Measurements from ENCODE around the gene AKAP17A.

AKAP17A gene

DNA sequence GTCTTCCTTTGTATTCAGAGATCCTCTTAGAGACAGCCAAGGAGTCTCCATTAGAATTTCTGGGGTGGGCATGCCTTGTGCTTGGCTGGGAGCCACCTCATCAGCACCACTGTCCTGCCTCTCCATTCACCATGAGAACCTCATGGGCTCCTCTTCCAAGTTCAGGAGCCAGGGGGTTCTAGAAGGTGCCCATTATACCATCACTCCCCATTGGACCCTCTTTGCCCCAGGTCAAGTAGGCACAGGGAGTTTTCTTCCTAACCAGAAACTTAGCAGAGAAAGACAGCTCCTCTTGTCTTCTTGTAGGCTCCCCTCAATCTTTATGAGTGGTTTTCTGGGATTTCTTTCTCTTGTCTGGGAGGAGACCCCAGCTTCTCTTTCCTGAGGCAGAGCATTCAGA, 54.6 kb downstream of the AKAP17A start:
- Histone ChIP-seq H3K79me2 (ENCODE audit: insufficient read depth, low read length) (no peaks in the 10 kb centered on the region), H3K9me2 (replicated peaks; ENCODE audit: insufficient read depth, low read length) (no peaks in the 10 kb centered on the region), H3K9ac (ENCODE audit: low read length) (no peak overlapping the region), H3K4me3 (ENCODE audit: insufficient read depth, low read length, poor library complexity, severe bottlenecking) (no peak overlapping the region), H3K36me3 (ENCODE audit: low read length) (no peaks in the 10 kb centered on the region), H4K20me1 (ENCODE audit: low read depth, low read length) (no peaks in the 10 kb centered on the region), H3K9me3 (ENCODE audit: insufficient read depth, low read length) (no peaks in the 10 kb centered on the region), H2AFZ (ENCODE audit: low read depth, low read length, severe bottlenecking) (no peak overlapping the region), H3K27me3 (ENCODE audit: low read length) (no peaks in the 10 kb centered on the region), H3K4me2 (ENCODE audit: low read depth, low read length, poor library complexity, severe bottlenecking) (no peak overlapping the region), H3K27ac (ENCODE audit: low read depth, low read length) (no peak overlapping the region), H3F3A (ENCODE audit: insufficient read depth) (no peaks in the 10 kb centered on the region)
- TF ChIP-seq, protein P1, sequence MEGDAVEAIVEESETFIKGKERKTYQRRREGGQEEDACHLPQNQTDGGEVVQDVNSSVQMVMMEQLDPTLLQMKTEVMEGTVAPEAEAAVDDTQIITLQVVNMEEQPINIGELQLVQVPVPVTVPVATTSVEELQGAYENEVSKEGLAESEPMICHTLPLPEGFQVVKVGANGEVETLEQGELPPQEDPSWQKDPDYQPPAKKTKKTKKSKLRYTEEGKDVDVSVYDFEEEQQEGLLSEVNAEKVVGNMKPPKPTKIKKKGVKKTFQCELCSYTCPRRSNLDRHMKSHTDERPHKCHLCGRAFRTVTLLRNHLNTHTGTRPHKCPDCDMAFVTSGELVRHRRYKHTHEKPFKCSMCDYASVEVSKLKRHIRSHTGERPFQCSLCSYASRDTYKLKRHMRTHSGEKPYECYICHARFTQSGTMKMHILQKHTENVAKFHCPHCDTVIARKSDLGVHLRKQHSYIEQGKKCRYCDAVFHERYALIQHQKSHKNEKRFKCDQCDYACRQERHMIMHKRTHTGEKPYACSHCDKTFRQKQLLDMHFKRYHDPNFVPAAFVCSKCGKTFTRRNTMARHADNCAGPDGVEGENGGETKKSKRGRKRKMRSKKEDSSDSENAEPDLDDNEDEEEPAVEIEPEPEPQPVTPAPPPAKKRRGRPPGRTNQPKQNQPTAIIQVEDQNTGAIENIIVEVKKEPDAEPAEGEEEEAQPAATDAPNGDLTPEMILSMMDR (IDR thresholded peaks at IDR 0.05; ENCODE audit: insufficient read depth, low read length, poor library complexity, severe bottlenecking) = no peak
- TF ChIP-seq EZH2phosphoT487 (conservative IDR thresholded peaks at IDR 0.05; ENCODE audit: low read length) = no peak

DNA sequence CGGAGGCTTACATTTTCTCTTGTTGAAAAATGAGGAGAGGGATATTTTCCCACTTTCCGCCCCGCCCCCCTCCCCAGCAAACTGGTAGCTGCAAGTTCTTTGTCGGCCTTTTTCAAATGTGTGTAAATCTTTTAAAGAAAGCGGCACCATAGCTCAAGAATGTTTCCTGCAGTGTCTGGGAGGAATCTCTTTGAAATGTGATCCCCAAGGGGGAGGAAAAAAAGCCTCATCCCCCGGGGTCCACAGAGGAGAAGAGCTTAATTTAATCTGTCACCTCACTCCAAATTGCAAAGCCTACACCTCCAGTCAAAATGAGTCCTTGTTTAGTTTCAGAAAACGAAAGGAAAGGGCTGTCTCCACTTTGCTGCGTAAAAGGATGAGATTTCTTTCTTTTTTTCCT, 58.2 kb downstream of the AKAP17A start:
- Histone ChIP-seq H2AFZ (ENCODE audit: low read depth, low read length, severe bottlenecking) (no peak overlapping the region), H3K9ac (ENCODE audit: low read length) (no peak overlapping the region)

More for the DNA sequence above, 58.2 kb downstream of the AKAP17A start:
- no peaks in the 10 kb centered on the region for H3K9me2 ChIP-seq (replicated peaks; ENCODE audit: insufficient read depth, low read length)
- H3K9me3 ChIP-seq (ENCODE audit: insufficient read depth, low read length) = no peaks in the 10 kb centered on the region
- no peak overlapping the region for H3K4me2 ChIP-seq (ENCODE audit: low read depth, low read length, poor library complexity, severe bottlenecking)
- TF ChIP-seq, protein P1 (IDR thresholded peaks at IDR 0.05; ENCODE audit: insufficient read depth, low read length, poor library complexity, severe bottlenecking) = no peak
- no peak for TF ChIP-seq EZH2phosphoT487 (conservative IDR thresholded peaks at IDR 0.05; ENCODE audit: low read length)
- H4K20me1 ChIP-seq (ENCODE audit: low read depth, low read length) = no peaks in the 10 kb centered on the region
- H3K36me3 ChIP-seq (ENCODE audit: low read length) = no peaks in the 10 kb centered on the region
- no peaks in the 10 kb centered on the region for H3K79me2 ChIP-seq (ENCODE audit: insufficient read depth, low read length)
- H3F3A ChIP-seq (ENCODE audit: insufficient read depth) = no peaks in the 10 kb centered on the region
- no peak overlapping the region for H3K27ac ChIP-seq (ENCODE audit: low read depth, low read length)
- no peaks in the 10 kb centered on the region for H3K27me3 ChIP-seq (ENCODE audit: low read length)
- H3K4me3 ChIP-seq (ENCODE audit: insufficient read depth, low read length, poor library complexity, severe bottlenecking) = no peak overlapping the region

All from SU-DHL-6 (cell line).